WERI-Rb-1 (cell line): ENCODE data around the gene MRM3.
"Not testable (repeated sequence)": the region's sequence is repeated elsewhere in the genome, so short reads cannot be mapped to it uniquely, and the experiment has no call there.

Source experiments
- DNase-seq: peaks from one replicate; pipeline ENCODE4 v3.0.0-alpha.2; 2020
- H3K27ac ChIP-seq: fragments of 250-450 bp; sonication (Bioruptor Pico); 2 replicates; pipeline ENCODE4 v1.5.1; 2020; ENCODE audit warnings: mild to moderate bottlenecking, moderate library complexity
- H3K27me3 ChIP-seq: fragments of 250-450 bp; sonication (Bioruptor Pico); 2 replicates; pipeline ENCODE4 v1.5.1; 2021; ENCODE audit warnings: mild to moderate bottlenecking, low read depth, moderate library complexity; ENCODE audit not compliant: insufficient read depth, severe bottlenecking
- H3K36me3 ChIP-seq: fragments of 250-450 bp; sonication (Bioruptor Pico); 2 replicates; pipeline ENCODE4 v1.5.1; 2020; ENCODE audit warnings: mild to moderate bottlenecking, moderate library complexity
- H3K4me3 ChIP-seq: 2 replicates; pipeline ENCODE4 v1.5.1; 2011; ENCODE audit warnings: low read depth, mild to moderate bottlenecking, control low read depth, low read length
- H3K9me3 ChIP-seq: fragments of 250-450 bp; sonication (Bioruptor Pico); 2 replicates; pipeline ENCODE4 v1.5.1; 2021; ENCODE audit warnings: mild to moderate bottlenecking, moderate library complexity; ENCODE audit not compliant: severe bottlenecking
- TF ChIP-seq, protein P1 (sequence below): IDR thresholded peaks from 2 replicates; pipeline ENCODE4 v1.5.1; 2011; ENCODE audit warnings: low read depth, mild to moderate bottlenecking, control low read depth, inconsistent platforms, low read length

MRM3 gene

DNA sequence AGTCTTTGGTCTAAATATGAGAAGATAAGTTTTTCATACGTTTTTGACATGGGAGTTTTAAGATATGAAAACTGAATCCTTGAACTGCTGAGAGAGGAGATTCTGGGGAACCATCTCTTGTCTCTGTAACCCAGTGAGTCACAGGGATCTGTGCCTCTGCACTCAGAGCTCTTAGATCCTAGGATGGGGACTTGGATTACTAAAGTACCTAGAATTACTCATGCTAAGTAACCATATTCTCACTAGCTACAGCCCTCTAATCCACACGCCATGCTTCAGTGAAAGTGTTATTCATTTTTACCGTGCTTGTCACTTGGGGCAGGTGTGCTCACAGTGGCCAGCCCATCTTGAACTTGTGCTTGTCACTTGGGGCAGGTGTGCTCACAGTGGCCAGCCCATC, 2.0 kb downstream of the MRM3 start:
- TF ChIP-seq, protein P1, sequence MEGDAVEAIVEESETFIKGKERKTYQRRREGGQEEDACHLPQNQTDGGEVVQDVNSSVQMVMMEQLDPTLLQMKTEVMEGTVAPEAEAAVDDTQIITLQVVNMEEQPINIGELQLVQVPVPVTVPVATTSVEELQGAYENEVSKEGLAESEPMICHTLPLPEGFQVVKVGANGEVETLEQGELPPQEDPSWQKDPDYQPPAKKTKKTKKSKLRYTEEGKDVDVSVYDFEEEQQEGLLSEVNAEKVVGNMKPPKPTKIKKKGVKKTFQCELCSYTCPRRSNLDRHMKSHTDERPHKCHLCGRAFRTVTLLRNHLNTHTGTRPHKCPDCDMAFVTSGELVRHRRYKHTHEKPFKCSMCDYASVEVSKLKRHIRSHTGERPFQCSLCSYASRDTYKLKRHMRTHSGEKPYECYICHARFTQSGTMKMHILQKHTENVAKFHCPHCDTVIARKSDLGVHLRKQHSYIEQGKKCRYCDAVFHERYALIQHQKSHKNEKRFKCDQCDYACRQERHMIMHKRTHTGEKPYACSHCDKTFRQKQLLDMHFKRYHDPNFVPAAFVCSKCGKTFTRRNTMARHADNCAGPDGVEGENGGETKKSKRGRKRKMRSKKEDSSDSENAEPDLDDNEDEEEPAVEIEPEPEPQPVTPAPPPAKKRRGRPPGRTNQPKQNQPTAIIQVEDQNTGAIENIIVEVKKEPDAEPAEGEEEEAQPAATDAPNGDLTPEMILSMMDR = no peak
- H3K27ac ChIP-seq = no peak overlapping the region
- no peak for DNase-seq
- H3K27me3 ChIP-seq = no peaks in the 10 kb centered on the region
- no peaks in the 10 kb centered on the region for H3K9me3 ChIP-seq
- no peak overlapping the region for H3K4me3 ChIP-seq
- peaks cover 36% of the 10 kb centered on the region for H3K36me3 ChIP-seq

DNA sequence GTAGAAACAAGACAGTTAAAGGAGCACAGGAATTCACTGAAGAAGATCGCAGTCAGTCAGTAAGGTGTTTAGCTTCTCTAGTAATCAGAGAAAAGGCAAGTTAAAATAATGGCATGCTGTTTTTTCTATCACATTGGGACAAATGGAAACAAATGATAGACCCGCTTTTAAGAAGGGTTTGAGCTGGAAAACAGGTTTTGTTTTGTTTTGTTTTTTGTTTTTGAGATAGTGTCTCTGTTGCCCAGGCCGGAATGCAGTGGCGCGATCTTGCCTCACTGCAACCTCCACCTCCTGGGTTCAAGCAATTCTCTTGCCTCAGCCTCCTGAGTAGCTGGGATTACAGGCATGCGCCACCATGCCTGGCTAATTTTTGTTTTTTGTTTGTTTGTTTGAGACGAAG, 3.7 kb downstream of the MRM3 start:
- not testable (repeated sequence) for H3K27ac ChIP-seq, H3K9me3 ChIP-seq, H3K27me3 ChIP-seq, H3K4me3 ChIP-seq, DNase-seq
- H3K36me3 ChIP-seq = peaks cover 47% of the 10 kb centered on the region

DNA sequence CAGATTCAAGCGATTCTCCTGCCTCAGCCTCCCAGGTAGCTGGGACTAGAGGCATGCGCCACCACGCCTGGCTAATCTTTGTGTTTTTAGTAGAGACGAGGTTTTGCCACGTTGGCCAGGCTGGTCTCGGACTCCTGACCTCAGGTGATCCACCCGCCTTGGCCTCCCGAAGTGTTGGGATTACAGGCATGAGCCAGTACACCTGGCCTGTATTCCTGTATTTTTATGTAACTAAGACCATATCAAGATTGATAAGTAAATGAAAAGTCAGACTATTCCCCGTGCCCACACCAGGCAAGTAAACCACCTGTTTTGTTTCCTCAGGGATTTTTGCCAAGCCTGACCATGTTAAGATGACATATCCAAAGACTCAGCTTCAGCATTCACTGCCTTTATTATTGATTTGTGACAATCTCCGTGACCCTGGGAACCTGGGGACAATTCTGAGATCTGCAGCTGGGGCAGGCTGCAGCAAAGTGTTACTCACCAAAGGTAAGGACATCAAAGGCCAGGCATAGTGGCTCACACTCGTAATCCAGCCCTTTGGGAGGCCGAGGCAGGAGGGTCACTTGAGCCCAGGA, 5.6 kb downstream of the MRM3 start:
- Histone ChIP-seq H3K36me3 (peaks cover 53% of the 10 kb centered on the region), H3K27me3 (no peaks in the 10 kb centered on the region), H3K9me3 (no peaks in the 10 kb centered on the region), H3K27ac (no peak overlapping the region), H3K4me3 (no peak overlapping the region)
- no peak for DNase-seq
- TF ChIP-seq, protein P1 = no peak

DNA sequence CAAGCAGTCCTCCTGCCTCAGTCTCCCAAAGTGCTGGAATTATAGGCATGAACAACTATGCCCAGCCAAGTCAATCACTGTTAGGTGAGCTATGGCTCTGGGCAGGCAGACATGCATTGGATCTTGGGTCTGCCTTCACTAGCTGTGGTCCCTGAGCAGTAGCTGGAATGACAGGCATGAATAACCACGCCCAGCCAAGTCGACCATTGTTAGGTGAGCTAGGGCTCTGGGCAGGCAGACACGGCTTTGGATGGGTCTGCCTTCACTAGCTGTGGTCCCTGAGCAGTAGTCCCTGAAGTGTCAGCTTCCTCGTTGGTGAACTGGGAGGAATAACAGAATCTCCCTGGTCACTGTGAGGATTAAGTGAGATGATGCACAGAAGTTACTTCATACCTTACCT, 6.4 kb downstream of the MRM3 start:
- Histone ChIP-seq H3K36me3 (peaks cover 57% of the 10 kb centered on the region), H3K27me3 (no peaks in the 10 kb centered on the region), H3K27ac (no peak overlapping the region), H3K4me3 (no peak overlapping the region), H3K9me3 (no peaks in the 10 kb centered on the region)
- TF ChIP-seq, protein P1 = no peak
- peak; percentile 0 for DNase-seq

DNA sequence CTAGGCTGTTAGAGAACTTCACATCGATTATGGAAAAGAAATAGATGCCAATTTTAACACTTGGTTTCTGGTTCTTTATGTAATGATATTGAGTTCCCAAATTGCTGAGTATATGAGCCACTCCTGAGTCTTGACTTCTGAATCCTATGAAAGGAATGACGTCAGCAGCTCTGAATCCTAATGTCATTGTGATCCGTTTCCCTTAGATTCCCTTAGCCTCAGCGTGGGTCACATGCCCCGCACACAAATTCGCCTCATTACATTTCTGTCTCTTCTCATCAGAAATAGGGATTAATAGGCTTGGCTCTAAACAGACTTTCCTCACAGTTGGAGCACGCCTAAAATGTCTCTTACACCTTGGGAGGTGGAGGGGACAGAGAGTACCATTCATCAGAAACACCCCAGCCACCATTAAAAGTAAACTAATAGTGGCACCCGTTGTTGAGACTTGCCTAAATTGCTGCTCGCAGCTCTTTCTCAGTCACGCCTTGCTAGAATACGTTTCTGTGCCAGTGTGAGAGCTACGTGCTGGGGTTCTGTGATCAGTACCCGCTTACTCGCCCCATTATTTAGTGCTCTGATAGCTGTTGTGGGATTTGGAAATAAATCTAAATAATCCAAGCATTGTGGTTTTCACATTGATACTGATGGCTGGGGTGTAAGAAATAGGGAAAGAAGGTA, 7.1 kb downstream of the MRM3 start:
- Histone ChIP-seq H3K9me3 (no peaks in the 10 kb centered on the region), H3K27ac (no peak overlapping the region), H3K27me3 (no peaks in the 10 kb centered on the region), H3K36me3 (peaks cover 57% of the 10 kb centered on the region), H3K4me3 (no peak overlapping the region)
- TF ChIP-seq, protein P1 = no peak
- DNase-seq = no peak

DNA sequence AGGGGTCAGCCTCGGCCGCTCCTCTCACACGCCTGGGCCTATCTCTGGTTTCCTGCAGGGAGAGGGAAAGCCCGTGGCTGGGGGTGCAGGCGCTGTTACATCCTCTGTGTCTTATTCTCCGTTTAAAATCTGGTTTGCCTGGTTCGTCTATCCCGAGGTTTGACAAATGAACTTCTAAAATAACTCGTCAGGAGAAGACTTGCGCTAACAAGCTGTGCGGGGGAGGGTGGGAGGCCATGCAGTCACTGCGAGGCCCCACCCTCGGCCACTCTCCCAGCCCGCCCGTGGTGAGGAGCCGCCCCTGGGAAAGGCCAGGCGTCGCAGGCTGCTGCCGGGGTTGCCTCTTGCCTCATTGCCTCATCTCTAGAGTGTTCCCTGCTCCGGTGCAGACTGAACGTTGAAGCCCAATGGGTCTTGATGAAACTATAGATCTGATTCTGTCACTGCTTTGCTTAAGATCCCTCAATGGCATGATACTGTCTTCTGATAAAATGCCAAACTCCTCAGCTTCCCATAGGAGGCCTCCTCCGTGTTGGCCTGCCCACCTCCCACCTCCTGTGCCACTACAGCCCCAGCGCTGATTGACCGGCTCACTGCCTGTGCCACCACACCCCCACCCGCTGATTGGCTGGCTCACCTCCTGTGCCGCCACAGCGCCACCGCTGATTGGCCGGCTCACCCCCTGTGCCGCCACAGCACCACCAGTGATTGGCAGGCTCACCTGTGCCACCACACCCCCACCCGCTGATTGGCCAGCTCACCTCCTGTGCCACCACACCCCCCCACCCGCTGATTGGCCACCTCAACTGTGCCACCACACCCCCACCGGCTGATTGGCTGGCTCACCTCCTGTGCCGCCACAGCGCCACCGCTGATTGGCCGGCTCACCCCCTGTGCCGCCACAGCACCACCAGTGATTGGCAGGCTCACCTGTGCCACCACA, 8.0 kb downstream of the MRM3 start:
- not testable (repeated sequence) for DNase-seq, H3K4me3 ChIP-seq, H3K9me3 ChIP-seq, H3K27ac ChIP-seq, H3K27me3 ChIP-seq
- peaks cover 52% of the 10 kb centered on the region for H3K36me3 ChIP-seq

DNA sequence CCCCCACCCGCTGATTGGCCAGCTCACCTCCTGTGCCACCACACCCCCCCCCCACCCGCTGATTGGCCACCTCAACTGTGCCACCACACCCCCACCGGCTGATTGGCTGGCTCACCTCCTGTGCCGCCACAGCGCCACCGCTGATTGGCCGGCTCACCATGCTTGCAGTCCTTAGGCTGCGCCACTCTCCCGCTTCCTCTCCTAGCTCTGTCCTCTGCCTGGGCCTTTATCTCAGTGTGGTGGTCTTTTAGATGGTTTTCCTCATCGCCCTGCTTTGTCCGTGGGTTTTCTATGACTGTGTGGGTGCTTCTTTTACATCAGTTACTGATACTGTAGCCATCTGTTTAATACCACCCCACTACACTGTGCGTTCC, 8.7 kb downstream of the MRM3 start:
- H3K27me3 ChIP-seq, H3K9me3 ChIP-seq, DNase-seq, H3K27ac ChIP-seq, H3K4me3 ChIP-seq: not testable (repeated sequence)
- peaks cover 53% of the 10 kb centered on the region for H3K36me3 ChIP-seq
